Retinal pigment epithelial cell (primary cell): ENCODE measurements around the gene CFL2.

Experiments
- DNase-seq: peaks from one replicate; pipeline ENCODE4 v3.0.0-alpha.2; 2010; ENCODE audit warnings: low read depth
- H3K4me3 ChIP-seq: 2 replicates; pipeline ENCODE4 v1.5.1; 2011; ENCODE audit warnings: mild to moderate bottlenecking, low read length, control low read depth, moderate library complexity
- CTCF ChIP-seq: conservative IDR thresholded peaks from 2 replicates; pipeline ENCODE4 v1.5.1; 2011; ENCODE audit warnings: low read depth, low read length, control low read depth, inconsistent platforms

CFL2 gene

GRCh38 chr14:34714320-34715126, at the start of gene CFL2:
Gene CFL2 (minus strand): TSS chr14:34714593. CDS start chr14:34714540, 53 bp downstream.
- no peak for DNase-seq
- H3K4me3 ChIP-seq = peak within 1 kb of the TSS; percentile 83
- no peak for TF ChIP-seq CTCF

GRCh38 chr14:34755215-34755614, 40.8 kb upstream of the CFL2 start:
- no peak for TF ChIP-seq CTCF
- DNase-seq = no peak
- H3K4me3 ChIP-seq = no peak overlapping the region

- no peak overlapping the region for H3K4me3 ChIP-seq
- no peak for DNase-seq
- no peak for TF ChIP-seq CTCF
These were observed 40.3 kb upstream of the CFL2 start for GRCh38 chr14:34754687-34755086.

- TF ChIP-seq CTCF = no peak
- no peak for DNase-seq
- no peak overlapping the region for H3K4me3 ChIP-seq
These were observed 36.3 kb upstream of the CFL2 start for GRCh38 chr14:34750670-34751069.

GRCh38 chr14:34750233-34750632, 35.8 kb upstream of the CFL2 start:
- no peak overlapping the region for H3K4me3 ChIP-seq
- TF ChIP-seq CTCF = no peak
- no peak for DNase-seq

- H3K4me3 ChIP-seq = no peak overlapping the region
- no peak for DNase-seq
- no peak for TF ChIP-seq CTCF
These were observed 35.0 kb upstream of the CFL2 start for GRCh38 chr14:34749408-34749807.
